GM12865 (cell line): Measurements from ENCODE around the gene RPS6KA2.

Experiments used
- DNase-seq: peaks from one replicate; pipeline ENCODE4 v3.0.0; 2010; ENCODE audit warnings: low read depth
- H3K4me3 ChIP-seq: 2 replicates; pipeline ENCODE4 v1.5.1; 2011; ENCODE audit warnings: mild to moderate bottlenecking, low read depth, low read length, control low read depth
- TF ChIP-seq, protein P1 (sequence below): IDR thresholded peaks from 2 replicates; pipeline ENCODE4 v1.5.1; 2011; ENCODE audit warnings: low read length, control low read depth, low read depth, inconsistent platforms; ENCODE audit not compliant: insufficient read depth; ENCODE audit errors: missing control alignments

RPS6KA2 gene

DNA sequence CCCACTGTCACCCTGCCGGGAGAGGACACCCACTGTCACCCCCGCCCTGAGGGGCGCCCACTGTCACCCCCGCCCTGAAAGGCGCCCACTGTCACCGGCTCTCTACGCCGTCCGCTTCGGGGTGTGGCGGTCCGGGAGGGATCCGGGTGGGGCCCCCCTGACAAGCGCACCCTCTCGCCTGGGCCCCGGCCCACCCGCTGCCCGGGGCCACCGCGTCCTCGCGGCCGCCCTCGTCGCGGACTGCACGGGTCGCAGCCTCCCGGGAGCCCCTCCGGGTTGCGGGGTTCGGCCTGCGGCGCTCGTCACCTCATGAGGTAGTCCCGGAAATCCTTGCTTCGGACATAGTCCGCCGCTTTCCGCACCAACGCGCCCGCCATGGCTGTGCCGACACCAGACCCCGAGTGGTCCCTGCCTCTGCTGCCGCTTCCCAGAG lies 244.5 kb downstream of the RPS6KA2 start:
- H3K4me3 ChIP-seq = peak overlapping the region; percentile 92
- no peak for DNase-seq
- TF ChIP-seq, protein P1, sequence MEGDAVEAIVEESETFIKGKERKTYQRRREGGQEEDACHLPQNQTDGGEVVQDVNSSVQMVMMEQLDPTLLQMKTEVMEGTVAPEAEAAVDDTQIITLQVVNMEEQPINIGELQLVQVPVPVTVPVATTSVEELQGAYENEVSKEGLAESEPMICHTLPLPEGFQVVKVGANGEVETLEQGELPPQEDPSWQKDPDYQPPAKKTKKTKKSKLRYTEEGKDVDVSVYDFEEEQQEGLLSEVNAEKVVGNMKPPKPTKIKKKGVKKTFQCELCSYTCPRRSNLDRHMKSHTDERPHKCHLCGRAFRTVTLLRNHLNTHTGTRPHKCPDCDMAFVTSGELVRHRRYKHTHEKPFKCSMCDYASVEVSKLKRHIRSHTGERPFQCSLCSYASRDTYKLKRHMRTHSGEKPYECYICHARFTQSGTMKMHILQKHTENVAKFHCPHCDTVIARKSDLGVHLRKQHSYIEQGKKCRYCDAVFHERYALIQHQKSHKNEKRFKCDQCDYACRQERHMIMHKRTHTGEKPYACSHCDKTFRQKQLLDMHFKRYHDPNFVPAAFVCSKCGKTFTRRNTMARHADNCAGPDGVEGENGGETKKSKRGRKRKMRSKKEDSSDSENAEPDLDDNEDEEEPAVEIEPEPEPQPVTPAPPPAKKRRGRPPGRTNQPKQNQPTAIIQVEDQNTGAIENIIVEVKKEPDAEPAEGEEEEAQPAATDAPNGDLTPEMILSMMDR = no peak

DNA sequence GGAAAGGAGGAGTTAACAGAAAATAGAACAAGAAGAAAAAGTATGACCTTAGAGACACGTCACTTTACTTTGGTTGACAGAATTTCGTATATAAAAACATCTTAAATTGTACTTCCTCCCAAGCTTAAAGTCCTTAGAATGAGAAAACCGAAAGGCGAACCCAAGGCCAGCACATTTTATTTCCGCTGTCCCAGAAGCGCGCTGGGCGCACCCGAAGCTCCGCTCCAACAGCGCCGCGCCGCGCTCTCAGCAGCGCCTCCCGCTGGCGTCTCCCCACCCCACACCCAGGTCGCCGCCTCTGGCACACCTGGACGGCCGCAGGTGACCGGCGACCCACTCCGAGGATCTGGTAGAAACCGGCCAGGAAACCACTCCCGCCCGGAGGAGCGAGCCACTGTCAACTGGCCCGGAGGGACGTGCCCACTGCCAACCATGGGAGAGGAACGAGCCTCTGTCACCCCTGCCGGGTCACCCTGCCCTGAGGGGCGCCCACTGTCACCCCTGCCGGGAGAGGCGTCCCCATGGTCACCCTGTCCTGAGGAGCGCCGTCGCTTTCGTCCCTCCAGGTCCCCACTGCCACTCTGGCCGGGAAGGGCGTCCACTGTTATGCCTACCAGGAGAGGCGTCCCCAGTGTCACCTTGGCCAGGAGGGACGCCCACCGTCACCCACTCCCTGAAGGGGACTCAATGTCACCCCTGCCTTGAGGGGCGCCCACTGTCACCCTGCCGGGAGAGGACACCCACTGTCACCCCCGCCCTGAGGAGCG lies 245.1 kb downstream of the RPS6KA2 start:
- DNase-seq = peak; percentile 89
- H3K4me3 ChIP-seq = peak overlapping the region; percentile 92
- TF ChIP-seq, protein P1 = peak; percentile 89

DNA sequence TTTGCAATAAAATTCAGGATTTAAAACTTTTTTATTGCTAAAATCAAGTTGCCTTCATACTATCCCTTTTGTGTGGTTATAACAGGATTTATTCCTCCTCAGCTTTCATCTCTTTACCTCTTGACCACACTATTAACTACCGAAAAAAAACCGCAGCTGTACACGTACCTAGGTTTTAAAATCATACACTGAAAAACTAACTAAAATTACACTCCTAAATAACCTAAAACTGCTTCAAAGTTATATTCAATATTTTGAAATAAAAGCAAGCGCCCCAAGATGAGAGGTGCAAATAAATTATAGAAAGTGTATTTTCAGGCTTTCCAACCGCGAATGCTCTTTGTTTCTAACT lies 245.7 kb downstream of the RPS6KA2 start:
- TF ChIP-seq, protein P1 = no peak
- H3K4me3 ChIP-seq = peak overlapping the region; percentile 92
- no peak for DNase-seq

DNA sequence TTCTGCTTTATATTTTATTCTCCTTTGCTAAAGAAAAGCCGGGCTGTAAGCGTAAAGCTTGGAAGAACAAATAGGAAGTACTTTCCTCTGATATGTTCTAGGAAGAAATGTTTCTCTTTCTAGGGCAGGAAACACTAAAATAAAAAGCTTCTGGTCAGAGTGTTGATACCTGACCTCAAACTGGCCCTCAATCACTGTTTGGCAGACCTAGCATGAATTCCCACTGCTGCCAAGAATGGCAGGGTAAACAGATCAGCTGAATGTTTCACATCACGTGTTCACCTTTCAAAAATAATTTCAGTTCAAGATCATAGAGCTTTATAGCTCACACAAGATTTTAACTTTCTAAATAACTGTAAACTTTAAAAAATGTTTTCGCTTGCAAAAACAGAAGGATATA lies 247.3 kb downstream of the RPS6KA2 start:
- TF ChIP-seq, protein P1 = no peak
- no peak for DNase-seq
- H3K4me3 ChIP-seq = no peak overlapping the region

DNA sequence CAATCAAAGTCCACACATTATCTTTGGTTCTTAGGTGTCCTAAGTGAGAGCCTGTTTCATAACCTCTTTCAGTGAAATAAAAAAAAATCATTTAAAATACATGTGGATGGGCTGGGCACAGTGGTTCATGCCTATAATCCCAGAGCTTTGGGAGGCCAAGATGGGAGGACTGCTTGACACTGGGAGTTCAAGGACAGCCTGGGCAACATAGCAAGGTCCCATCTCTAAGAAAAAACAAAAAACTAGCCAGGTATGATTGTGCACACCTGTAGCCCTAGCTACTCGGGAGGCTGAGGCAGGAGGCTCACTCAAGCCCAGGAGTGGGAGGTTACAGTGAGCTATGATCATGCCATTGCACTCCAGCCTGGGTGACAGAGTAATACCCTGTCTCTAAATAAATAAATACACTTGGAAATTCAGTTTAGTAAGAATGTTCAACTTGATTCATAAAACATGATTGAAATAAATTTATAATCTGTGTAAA lies 247.9 kb downstream of the RPS6KA2 start:
- TF ChIP-seq, protein P1 = no peak
- no peak for DNase-seq
- no peak overlapping the region for H3K4me3 ChIP-seq

DNA sequence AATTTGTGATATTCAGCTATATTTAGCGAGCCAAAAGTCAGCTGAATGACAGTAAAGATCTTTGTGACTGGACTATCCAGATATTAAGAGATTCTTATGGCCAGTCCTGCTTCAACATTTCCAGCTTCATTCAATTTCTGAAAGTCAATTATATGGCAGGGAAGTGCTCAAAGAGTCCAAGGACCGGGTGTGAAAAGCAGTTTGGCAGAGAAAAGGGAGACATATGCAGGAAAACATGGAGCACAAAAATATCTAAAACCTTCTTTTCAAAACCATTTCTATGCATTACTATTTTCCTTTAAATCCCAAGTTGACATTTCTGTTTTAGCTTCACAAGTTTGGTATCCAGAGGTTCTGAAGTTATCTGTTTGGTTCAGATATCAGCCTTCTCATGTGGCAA lies 249.3 kb downstream of the RPS6KA2 start:
- no peak for DNase-seq
- TF ChIP-seq, protein P1 = no peak
- no peak overlapping the region for H3K4me3 ChIP-seq

DNA sequence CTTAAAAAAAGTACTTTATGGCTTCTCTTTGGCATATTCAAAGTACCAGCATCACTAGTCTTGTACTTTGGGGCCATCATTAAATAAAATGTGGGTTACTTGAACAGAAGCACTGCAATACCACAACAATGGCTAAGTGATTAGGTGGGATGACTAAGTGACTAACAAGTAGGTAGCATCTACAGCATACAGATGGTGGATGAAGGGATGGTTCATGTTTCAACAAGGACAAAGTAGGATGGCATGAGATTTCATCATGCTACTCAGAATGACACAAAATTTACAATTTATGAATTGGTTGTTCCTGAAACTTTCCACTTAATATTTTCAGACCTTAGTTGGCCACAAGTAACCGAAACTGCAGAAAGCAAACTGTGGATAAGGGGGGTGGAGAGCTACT lies 252.0 kb downstream of the RPS6KA2 start:
- H3K4me3 ChIP-seq = no peak overlapping the region
- no peak for DNase-seq
- TF ChIP-seq, protein P1 = no peak
